Measurements from ENCODE around the gene KCTD4.

KCTD4 gene

DNA sequence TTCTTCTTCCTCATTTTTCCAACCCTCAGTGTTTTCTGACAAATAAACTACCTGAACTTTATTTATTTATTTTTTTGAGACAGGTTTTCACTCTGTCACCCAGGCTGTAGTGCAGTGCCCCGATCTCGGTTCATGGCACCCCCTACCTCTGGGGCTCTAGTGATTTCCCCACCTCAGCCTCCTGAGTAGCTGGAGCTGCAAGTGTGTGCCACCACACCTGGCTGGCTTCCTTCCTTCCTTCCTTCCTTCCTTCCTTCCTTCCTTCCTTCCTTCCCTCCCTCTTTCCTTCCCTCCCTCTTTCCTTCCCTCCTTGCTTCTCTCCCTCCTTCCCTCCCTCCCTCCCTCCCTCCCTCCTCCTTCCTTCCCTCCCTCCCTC lies 32.3 kb downstream of the KCTD4 start:
- DNase-seq, result no peak

DNA sequence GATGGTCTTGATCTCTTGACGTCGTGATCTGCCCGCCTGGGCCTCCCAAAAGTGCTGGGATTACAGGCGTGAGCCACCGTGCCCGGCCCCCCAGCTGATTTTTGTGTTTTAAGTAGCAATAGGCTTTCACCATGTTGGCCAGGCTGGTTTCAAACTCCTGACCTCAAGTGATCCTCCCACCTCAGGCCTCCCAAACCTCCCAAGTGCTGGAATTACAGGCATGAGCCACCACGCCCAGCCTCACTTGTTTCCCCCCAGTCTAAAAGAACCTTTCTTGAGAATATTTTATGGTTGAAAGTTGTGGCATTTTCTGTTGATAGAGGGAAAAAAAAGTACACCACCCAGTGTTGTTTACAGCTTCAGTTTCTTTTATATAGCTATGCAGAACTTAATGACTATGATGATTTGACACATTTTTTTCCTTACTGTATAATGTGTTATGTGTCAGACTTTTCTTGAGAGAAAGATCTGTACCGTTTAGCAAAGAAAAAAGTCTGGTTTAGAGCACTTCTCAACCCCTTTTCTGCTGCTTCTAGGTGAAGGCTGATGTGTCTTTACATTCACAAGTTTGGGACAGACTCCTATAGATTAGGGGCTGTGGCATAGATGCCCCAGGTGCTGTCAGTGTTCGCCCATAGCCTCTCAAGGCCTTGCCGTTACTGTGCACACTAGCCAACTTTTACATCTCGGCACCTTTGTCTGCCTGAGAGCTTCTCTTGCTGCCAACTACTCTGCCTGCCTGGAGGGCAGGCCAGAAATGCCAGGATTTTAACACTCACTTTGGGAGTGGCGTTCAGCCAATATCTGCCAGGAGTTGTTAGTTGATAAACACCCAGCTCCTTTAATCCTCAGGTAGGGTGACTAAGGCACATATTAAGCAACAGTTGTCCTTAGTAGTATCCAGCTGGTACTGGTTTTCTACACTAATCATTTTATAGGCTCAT lies 33.0 kb downstream of the KCTD4 start:
- peak; percentile 29 for DNase-seq

DNA sequence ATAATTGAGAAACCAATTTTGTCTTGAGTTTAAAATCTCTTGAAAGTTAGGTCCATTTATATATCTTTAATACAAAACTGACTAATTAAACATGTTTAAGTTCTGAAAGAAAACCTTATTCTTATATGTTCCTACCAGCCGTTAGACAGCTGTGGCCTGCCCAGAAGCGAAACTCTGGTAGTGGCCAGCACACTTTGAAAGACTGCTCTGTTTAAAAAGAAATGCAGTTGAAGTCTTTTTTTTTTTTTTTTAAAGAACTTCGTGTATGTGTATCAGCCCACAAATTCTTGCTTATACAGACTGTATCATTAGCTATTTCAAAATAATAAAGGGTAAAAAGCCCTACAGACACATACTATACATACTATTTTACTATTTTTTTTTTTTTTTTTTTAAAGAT lies 34.0 kb downstream of the KCTD4 start:
- no peak for DNase-seq

DNA sequence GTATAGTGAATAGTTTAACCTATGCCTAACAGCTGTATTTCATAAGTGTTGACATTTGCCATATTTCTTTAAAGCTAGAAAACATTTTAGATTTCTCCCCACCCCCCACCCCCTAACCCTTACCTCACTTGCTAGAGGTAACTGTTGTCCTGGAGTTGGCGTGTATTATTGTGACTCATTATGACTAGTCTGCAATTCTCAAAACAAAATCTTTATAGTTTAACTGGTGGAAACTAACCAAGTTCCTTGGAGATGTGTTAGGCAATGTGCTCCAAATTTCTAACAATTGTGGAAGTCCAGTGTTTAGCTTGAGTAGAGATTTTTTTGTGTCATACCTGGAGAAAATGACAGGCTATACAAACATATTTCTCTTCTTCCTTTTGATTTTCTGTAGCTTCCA lies 38.0 kb downstream of the KCTD4 start:
- no peak for DNase-seq

DNA sequence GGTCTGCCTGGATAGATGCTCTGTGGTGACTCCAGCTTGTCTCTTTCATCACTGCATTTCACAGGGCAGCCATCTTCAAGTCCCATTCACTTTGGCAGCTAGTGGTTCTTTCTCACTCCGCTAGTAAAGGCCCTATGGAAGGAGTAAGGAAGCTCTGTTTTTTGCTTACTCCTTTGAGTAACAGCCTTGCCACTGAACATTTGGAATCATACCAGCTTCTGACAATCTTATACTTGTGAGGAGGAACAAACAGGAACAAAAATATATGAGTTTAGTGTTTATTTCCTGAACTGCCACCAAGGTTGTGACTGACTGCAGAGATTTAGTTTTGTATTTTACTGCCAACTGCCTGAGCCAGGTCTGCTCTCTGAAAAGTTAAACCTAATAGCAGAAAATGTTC lies 38.7 kb downstream of the KCTD4 start:
- no peak for DNase-seq

DNA sequence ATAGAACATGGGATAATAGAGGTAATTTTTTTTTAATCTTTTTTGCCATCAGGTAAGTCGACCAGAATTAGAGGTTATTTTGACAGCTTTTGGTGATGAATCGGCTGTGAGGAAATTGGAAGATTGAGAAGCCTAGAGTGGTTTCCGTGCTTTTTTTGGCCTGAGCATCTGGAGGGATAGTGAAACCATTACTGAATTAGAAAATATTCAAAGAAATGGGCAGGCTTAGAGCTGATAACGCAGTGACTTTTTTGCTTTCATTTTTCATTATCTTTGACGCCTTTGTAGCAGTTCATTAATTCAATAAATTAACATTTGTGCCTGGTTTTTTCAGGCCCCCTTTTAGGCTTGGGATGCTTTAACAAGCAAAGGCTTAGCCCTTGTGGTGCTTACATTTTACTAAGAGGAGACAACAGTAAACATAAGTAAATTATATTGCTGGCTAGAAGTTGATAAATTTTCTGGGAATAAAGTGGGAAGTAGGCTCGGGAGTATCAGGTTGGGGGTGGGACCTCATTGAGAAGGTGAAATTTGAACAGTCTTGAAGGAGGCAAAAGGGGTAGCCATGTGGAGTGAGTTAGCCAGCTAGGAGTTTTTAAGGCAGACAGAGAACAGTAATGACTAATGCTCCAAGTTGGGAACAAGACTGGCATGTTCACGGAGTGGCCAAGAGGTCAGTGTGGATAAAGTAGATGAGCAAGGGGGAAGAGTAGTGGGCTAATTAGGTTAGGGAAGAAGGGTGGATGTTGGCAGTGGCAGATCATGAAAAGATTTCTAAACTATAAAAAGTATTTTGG lies 44.1 kb downstream of the KCTD4 start:
- no peak for DNase-seq

DNA sequence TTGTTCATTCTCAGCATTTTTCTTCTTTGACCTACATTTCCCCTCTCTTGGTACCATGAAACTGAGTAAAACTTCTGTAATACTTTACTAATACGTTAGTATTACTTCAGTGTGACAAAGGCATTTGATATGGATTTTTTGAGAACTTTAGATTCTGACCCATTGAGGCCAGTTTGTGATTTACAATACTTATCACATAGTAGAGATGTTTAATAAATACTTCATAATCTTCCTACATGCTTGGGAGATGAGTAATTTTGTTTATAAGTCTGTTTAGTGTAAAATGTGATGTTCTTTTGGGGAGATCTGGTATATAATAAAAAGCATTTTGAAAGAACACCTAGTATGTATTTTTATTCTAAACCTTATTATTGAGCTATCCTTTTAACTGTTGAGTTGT lies 50.9 kb downstream of the KCTD4 start:
- DNase-seq, result no peak

DNA sequence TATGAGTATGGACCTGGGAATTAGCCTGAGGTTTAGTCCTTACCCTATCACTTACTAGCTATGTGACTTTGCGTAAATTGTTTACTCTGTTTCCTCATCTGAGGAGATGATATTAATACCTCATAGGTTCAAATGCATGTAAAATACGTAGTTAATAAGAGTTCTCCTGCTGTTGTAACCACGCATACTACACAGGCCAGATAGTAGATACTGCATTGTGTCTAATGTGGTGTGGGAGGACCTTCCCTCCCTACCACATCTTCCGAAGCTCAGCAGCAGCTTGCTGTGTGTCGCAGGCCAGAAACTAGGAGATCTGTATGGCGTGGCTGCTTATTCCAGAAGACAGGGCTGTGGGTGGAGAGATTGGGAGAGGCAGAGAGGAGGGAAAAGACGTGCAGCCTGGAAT lies 57.5 kb downstream of the KCTD4 start:
- no peak for DNase-seq
